Measurements from ENCODE around the gene ITGA1. TPM values are rescaled to one million over a fixed set of nuclear protein-coding genes. Genes with fewer than 3 reads are reported as not detected.

The ITGA1 gene
- total and polyA plus RNA-seq, 2 of the 13 experiments (the other 11 are each of a cell fraction or from before 2014, with no cell fraction given) = 23.1 to 28.6 TPM

GRCh38 chr5:52990528-52990925, 202.8 kb downstream of the ITGA1 start:
- peak overlapping the region; percentile 70 for H3K27ac ChIP-seq (ENCODE audit: extremely low read length, insufficient read depth, low read length)
- WGBS (ENCODE audit: low lambda C conversion rate) = 2% methylated on average over 4 of the region's 4 CpGs
- no peak overlapping the region for H2AFZ ChIP-seq (ENCODE audit: low read length)
- H3K36me3 ChIP-seq (replicated peaks in 1 of 2; ENCODE audit: control insufficient read depth in 1 of 2, insufficient read depth in 2 of 2, low read length in 2 of 2) = peaks cover 0 to 26% of the 10 kb centered on the region in 2 experiments; a peak in 3 of 5 replicates
- in situ Hi-C loops (cut with HindIII; ENCODE audit: extremely low pct_ligation_motif_present, low pct_unique_long_range_greater_than_20kb) (no loop called here), intact Hi-C loops (cut with micrococcal nuclease; ENCODE audit: unreplicated experiment) (no loop called here)
- peak overlapping the region; percentile 87 for H3K9ac ChIP-seq (ENCODE audit: insufficient read depth, low read depth, low read length)
- TF ChIP-seq RBFOX2 (IDR thresholded peaks at IDR 0.05; ENCODE audit: low read depth, low read length) = peak; percentile 29; the same call in 1 of the 2 replicates
- no peak for TF ChIP-seq ZNF672 (CRISPR knock-in tag; IDR thresholded peaks at IDR 0.05)
- H3K79me2 ChIP-seq (ENCODE audit: insufficient read depth, low read length) = peaks cover 68% of the 10 kb centered on the region
- FAIRE-seq = no peak
- no peak for DNase-seq (ENCODE audit: low spot score)
- BruUV-seq (replicated peaks) = no TSS peak
- H3K27me3 ChIP-seq (ENCODE audit: control insufficient read depth in 1 of 2, insufficient read depth in 2 of 2, low read length in 2 of 2) = no peaks in the 10 kb centered on the region; a peak in 1 of 5 replicates
- H4K20me1 ChIP-seq (ENCODE audit: insufficient read depth, low read length) = peaks cover 5% of the 10 kb centered on the region; the same call in 1 of the 2 replicates
- POLR2A ChIA-PET = interaction anchor here (5.1 kb wide), 1 partner anchor 34 kb away, joined by 35 read pairs; no protein-coding TSS in a partner anchor
- H3K4me1 ChIP-seq (ENCODE audit: insufficient read depth, low read length) = peaks cover 70% of the 10 kb centered on the region
- H3K4me3 ChIP-seq (replicated peaks in 1 of 3; ENCODE audit: insufficient read depth in 1 of 3, low read depth in 2 of 3, low read length in 3 of 3) = peak overlapping the region; percentile 87 to 91 (median 90)
- ATAC-seq = no peak
- CTCF ChIA-PET (ENCODE audit: low intra/inter-chr PET ratio, low total read pairs) = no interaction called here
- no peaks in the 10 kb centered on the region for H3K9me3 ChIP-seq (ENCODE audit: low read length)
- H3K4me2 ChIP-seq (ENCODE audit: low read depth, low read length) = peak overlapping the region; percentile 80

- FAIRE-seq (no peak), DNase-seq (ENCODE audit: low spot score) (no peak), ATAC-seq (no peak)
- Histone ChIP-seq H3K4me3 (replicated peaks in 1 of 3; ENCODE audit: insufficient read depth in 1 of 3, low read depth in 2 of 3, low read length in 3 of 3) (peak overlapping the region; percentile 87 to 91 (median 90); a peak in 5 of 6 replicates), H3K27ac (ENCODE audit: extremely low read length, insufficient read depth, low read length) (peak overlapping the region; percentile 28), H3K4me2 (ENCODE audit: low read depth, low read length) (peak overlapping the region; percentile 80), H4K20me1 (ENCODE audit: insufficient read depth, low read length) (peaks cover 5% of the 10 kb centered on the region; the same call in 1 of the 2 replicates), H3K9ac (ENCODE audit: insufficient read depth, low read depth, low read length) (peak overlapping the region; percentile 87; the same call in 1 of the 2 replicates), H3K27me3 (ENCODE audit: control insufficient read depth in 1 of 2, insufficient read depth in 2 of 2, low read length in 2 of 2) (no peaks in the 10 kb centered on the region; a peak in 1 of 5 replicates), H3K36me3 (replicated peaks in 1 of 2; ENCODE audit: control insufficient read depth in 1 of 2, insufficient read depth in 2 of 2, low read length in 2 of 2) (peaks cover 0 to 29% of the 10 kb centered on the region in 2 experiments; a peak in 3 of 5 replicates), H2AFZ (ENCODE audit: low read length) (no peak overlapping the region), H3K9me3 (ENCODE audit: low read length) (no peaks in the 10 kb centered on the region), H3K4me1 (ENCODE audit: insufficient read depth, low read length) (peaks cover 78% of the 10 kb centered on the region), H3K79me2 (ENCODE audit: insufficient read depth, low read length) (peaks cover 93% of the 10 kb centered on the region)
- BruUV-seq (replicated peaks) = no TSS peak
- POLR2A ChIA-PET = no interaction called here
- in situ Hi-C loops (cut with HindIII; ENCODE audit: extremely low pct_ligation_motif_present, low pct_unique_long_range_greater_than_20kb) = no loop called here
- 90% methylated on average over 2 of the region's 2 CpGs for WGBS (ENCODE audit: low lambda C conversion rate)
- CTCF ChIA-PET (ENCODE audit: low intra/inter-chr PET ratio, low total read pairs) = no interaction called here
- peak; percentile 94 for TF ChIP-seq ZBTB33 (CRISPR knock-in tag; IDR thresholded peaks at IDR 0.05)
- no peak for TF ChIP-seq ZNF496 (CRISPR knock-in tag; IDR thresholded peaks at IDR 0.05; ENCODE audit: insufficient replicate concordance)
- TF ChIP-seq HHEX (CRISPR knock-in tag; IDR thresholded peaks at IDR 0.05) = no peak
- no peak for TF ChIP-seq ZNF10 (CRISPR knock-in tag; IDR thresholded peaks at IDR 0.05; ENCODE audit: borderline replicate concordance, low read depth)
- TF ChIP-seq ZNF563 (CRISPR knock-in tag; IDR thresholded peaks at IDR 0.05) = no peak
- TF ChIP-seq ZNF282 (IDR thresholded peaks at IDR 0.05; ENCODE audit: partially characterized antibody) = no peak
- no peak for TF ChIP-seq KAT8 (CRISPR knock-in tag; IDR thresholded peaks at IDR 0.05)
- TF ChIP-seq MATR3 (CRISPR knock-in tag; IDR thresholded peaks at IDR 0.05) = no peak
- TF ChIP-seq HDAC1 (CRISPR knock-in tag; IDR thresholded peaks at IDR 0.05) = no peak
- intact Hi-C loops (cut with micrococcal nuclease; ENCODE audit: unreplicated experiment) = no loop called here
These were observed 205.7 kb downstream of the ITGA1 start for GRCh38 chr5:52993367-52993766.

Measured in HepG2 (cell line).